Activated T-cell treated with anti-CD3 and anti-CD28 coated beads, Interleukin-2, amount 50 U/mL, for 48 hours (primary cell): Measurements from ENCODE around the gene LST1.
"Not testable (repeated sequence)": the region's sequence is repeated elsewhere in the genome, so short reads cannot be mapped to it uniquely, and the experiment has no call there.

Experiments
- DNase-seq, 2 experiments: peaks; one replicate each; pipeline ENCODE4 v3.0.0-alpha.2; 2020

The LST1 gene

DNA sequence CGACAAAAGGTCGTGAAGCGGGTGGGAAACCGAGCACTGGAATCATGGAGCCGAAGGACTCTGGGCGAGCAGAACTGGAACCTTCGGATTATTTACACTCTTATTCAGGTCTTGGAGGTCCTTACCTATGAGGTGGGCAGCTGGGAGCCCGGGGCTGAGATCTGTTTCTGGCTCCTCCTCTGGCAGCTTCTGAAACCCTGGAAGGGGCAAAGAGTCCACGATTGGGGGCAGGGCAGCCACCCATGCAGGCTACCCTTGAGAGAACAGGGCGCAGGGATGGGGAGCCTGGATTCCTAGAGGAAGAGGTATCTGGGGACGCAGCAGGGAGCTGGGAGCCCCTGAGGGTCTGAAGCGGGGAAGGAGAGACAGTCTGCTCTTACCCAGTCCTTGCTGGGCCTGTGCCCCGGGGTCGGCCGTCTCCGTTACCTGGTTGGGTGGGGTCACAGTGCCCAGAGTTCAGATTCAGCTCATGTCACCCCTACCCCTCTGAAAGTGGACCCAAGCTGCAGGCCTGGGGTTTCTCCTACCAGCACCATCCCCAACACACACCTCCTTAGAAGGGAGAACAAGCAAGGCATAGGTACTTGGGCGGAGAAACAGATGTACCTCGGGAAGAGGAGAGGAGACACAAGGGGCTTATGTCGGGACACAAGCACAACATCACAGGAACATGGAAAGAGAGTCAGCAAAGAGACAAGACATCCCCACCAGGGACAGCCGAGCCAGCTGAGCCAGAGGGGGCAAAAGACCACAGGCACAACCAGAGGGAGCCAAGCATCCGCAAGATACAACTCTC is 4.4 kb upstream of the LST1 start:
- DNase-seq = peak in 1 of 2 experiments; percentile 60

GRCh38 chr6:31582230-31582643 is 3.8 kb upstream of the LST1 start, which contains the start of gene LTB:
TSS of gene LTB (minus strand) at chr6:31582424. CDS start at chr6:31582417, 7 bp downstream.
- peak in 1 of 2 experiments; percentile 57 for DNase-seq

DNA sequence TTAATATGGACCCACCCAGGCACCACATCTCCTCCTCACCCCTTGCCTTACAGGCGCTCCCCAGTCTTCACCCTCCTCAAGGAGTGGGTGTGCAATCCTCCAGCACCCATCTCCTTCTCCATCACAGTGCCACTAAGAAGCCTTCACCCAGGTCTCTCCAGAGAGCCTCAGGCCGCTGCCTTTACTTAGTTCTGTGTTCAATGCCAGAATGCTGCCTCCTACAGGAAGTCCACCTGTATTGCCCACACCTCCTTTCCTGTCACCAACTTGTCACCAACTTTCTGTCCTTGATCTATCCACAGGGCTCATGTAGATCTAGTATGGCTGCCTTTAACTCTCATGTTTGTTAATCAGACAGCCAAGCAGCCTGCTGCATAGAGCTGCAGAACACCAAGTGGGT is 586 bp upstream of the LST1 start:
- DNase-seq = peak; percentile 69 to 71

DNA sequence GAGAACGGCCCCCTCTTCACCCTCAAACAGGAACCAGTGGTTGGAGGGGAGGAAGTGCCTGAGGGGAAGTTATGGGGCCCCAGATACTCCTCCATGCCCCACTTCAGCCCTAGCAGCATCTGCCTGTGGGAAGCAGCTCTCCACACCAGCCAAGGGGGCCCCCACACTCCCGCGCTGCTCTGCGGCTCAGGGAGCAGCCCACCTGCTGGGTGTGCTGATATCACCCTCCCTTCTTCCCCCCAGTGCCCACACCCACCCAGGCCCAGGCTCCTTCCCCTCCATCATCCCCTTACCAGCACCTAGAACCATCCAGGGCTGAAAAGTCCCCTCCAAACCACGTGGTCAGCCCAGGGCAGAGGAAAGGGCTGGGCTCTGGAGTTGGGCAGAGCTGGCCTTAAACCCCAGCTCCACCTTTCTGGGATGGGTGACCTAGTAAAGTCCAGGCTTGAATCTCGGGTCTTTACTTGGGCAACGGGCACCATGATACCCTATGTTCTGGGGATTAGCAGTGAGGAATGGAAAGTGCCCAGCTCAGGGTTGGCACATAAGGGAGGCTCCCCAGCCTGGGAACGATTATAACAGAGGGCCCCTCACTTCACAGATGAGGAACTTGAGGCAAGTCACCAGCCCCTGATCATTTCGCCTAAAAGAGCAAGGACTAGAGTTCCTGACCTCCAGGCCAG is 663 bp downstream of the LST1 start:
- peak; percentile 44 to 49 for DNase-seq

DNA sequence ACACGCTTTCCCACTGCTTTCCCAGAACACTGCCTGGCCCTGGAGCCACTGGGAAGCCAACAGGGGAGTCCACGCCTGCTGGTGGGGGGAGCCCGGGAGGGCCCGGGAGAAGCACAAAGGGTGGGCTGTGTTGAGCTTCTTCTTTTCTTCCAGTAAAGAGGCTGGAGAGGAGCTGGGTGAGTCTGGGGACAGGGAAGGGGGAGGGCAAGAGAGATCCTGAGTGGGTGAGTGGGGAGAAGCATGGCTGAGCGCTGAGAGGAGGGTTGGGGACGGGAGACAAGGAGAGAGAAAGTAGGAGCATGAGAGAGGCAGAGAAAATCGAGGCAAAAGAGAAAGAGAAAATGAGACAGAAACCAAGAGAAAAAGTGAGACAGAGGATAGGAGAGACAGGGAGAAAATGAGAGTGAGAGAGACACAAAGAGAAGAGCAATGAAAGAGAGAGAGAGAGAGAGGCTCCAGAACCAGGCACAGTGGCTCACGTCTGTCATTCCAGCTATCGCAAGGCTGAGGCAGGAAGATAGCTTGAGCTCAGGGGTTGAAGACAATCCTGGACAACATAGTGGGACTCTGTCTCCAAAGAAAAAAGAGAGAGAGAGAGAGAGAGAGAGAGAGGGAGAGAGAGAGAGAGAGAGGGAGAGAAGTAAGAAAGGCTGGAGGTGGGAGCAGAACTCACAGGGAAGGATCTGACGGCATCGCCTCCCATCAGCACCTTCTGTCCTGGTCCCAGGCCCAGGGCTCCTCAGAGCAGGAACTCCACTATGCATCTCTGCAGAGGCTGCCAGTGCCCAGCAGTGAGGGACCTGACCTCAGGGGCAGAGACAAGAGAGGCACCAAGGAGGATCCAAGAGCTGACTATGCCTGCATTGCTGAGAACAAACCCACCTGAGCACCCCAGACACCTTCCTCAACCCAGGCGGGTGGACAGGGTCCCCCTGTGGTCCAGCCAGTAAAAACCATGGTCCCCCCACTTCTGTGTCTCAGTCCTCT is 2.0 kb downstream of the LST1 start:
- peak; percentile 49 for DNase-seq

- DNase-seq = no peak
These were observed 3.0 kb downstream of the LST1 start for GRCh38 chr6:31588871-31589650.

DNA sequence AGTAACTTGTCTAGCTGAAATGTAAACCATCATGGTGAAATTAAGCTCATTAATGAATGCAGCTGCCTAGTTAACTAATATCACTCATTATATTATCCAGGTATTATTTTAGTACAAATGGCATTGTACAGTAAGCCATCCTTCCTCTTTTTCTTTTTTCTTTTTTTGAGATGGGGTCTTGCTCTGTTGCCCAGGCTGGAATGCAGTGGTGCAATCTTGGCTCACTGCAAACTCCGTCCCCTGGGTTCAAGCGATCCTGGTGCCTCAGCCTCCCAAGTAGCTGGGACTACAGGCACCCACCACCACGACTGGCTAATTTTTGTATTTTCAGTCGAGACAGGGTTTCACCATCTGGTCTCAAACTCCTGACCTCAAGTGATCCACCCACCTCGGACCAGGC is 4.6 kb downstream of the LST1 start:
- DNase-seq = not testable (repeated sequence)

DNA sequence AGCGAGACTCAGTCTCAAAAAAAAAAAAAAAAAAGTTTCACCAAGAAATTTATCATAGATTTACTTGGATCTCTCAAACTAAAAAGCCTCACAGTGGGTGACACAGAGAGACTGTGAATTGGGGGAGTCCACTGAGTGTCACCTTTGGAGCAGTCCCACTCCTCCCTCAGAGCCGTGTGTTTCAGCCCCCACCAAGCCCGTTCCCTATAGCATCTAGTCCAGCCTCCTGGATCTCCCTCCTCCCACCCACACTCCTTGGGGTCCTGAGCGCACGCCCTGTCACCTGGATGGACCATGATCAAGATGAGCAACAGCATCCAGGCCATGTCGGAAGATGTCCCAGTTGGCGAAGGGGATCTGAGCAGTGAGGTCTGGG is 6.3 kb downstream of the LST1 start:
- DNase-seq = no peak

DNA sequence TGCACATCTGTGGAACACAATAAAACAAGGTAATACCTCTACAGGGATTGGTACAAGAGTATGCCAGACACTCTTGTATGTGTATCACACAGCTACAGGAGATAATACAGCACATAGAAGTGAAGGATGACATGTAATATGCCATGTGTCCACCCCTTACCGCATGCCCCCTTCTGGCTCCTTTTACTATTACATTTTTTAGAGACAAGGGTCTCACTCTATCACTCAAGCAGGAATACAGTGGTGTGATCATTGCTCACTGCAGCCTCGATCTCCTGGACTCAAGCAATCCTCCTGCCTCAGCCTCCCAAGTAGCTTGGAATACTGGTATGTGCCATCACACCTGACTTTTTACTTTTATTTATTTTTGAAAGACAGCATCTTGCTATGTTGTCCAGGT is 10.9 kb downstream of the LST1 start:
- DNase-seq = peak in 1 of 2 experiments; percentile 53

DNA sequence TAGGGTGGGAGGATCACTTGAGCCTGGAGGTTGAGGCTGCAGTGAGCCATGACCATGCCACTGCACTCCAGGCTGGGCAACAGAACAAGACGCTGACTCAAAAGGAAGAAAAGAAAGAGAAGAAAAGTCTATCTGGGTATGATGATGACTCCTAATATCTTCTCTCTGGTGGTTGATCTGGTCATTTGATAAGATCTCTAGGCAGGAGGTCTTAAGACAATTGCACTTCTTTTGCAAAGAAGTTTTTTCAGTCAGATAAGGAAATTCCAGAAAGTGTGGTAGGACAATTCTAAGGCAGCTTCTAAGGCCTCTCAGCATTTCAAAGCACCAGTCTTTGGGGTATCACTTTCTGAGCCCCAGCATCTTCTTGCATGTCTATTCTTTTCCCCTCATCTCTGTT is 21.2 kb downstream of the LST1 start:
- DNase-seq = no peak

DNA sequence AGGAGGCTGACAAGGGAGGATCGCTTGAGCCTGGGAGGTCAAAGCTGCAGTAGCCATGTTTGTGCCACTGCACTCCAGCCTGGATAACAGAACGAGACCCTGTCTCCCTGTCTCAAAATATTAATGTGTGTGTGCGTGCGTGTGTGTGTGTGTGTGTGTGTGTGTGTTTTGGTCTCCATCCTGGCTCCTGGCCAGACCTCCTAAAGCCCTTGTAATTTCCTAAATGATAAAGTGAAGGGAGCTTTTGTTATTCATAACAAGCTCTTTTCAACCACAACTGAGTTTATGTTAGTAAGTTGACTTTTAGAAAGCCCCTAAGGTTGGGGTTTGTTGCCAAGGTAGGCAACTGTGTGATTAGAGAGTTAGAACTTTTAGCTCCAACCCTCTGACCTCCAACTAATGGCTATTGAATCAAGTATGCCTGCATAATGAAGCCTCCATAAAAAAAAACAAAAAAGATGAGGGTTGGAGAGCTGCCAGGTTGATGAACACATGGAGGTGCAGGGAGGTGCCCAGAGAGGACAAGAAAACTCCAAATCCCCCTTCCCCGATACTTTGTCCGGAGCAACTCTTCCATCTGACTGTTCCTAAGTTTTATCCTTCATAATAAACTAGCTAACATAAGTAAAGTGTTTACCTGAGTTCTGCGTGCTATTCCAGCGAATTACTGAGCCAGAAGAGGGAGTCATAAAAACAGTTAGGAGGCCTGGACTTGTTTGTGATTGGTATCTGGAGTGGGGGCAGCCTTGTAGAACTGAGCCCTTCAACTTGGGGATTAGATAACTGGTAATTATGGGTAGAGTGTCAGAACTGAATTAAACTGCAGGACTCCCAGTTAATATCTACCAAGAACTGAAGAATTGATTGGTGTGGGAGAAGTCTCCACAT is 23.7 kb downstream of the LST1 start:
- no peak for DNase-seq

DNA sequence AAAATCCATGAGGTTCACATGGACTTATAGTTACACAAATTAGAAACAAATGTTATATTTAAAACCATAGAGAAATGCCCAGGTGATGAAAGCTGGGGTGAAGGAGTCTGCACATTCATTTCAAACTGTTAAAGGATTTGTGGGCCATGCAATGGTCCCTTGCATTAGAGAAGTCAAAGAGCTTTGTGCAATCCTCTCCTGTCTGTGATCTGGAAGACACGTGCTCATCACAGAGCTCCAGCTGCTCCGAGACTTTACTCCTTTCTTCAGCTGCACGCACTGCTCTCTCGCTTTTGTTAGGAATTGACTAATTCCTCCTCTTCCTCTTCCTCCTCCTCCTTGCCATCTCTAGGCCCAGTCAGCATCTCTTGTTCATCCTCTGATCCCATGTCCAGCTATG is 24.9 kb downstream of the LST1 start:
- no peak for DNase-seq

DNA sequence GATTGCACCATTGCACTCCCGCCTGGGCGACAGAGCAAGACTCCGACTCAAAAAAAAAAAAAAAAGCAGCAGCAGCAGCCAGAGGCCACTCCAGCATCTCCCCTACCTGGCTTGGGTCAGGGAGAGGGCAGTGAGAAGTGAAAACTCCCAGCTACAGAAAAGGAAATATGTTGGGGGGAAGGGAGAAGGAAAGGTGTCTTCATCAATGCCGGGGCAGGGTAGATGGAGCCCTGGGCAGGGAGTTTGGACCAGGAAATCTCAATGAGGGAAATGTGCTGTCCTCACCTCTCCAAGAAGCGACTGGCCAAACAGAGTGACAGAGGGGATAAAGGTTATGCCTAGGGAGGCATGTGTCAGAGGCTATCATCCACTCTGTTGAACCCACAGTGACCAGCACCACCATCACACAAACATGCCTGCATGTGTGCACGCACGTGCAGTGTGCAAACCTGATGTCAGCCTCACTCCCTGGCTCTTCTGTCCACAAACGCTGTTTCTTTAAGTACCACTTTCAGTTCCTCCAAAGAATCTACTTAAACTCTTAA is 28.1 kb downstream of the LST1 start:
- no peak for DNase-seq

DNA sequence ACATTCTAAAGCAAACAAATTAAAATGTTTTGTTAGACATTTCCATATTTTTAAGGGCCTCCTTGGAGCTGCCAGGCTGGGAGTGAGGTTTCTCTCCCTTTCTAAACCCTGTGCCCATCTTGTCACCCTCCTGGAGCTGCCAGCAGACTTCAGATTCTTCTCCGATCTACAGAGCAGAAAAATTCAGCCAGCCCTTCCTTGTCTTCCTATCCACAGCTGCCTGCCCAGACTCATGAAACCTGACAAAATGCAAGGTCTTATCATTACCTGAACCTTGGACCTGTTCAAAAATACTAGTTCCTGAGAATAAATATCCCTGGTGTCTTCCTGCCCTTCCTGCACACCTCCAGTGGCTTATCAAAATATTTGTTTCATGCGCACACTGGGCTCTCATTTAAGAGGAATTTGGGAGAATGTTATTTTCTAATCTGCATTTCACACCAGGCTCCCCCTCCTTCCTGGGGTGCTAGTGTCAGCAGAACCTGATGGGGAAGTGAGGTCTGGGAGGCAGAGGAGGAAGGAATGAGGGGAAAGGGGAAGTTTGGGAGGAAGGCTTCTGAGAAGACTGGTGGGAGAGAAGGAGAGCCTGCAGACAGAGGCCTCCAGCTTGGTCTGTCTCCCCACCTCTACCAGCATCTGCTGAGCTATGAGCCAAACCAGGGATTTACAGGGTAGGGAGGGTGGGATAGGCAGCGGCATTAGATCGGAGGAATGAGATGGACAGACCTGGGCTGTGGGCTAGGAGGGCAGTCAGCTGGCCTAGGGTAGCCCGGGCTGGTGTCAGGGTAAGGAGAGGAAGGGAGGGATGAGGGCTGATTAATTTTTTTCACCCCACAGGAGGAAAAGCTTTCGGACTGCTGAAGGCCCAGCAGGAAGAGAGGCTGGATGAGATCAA is 28.9 kb downstream of the LST1 start, which contains the start of gene AIF1:
Gene AIF1, plus strand, starts transcription at position 551 of the 895 bp plus-strand sequence. Its CDS starts 96 bp downstream, at position 647.
- DNase-seq = no peak

DNA sequence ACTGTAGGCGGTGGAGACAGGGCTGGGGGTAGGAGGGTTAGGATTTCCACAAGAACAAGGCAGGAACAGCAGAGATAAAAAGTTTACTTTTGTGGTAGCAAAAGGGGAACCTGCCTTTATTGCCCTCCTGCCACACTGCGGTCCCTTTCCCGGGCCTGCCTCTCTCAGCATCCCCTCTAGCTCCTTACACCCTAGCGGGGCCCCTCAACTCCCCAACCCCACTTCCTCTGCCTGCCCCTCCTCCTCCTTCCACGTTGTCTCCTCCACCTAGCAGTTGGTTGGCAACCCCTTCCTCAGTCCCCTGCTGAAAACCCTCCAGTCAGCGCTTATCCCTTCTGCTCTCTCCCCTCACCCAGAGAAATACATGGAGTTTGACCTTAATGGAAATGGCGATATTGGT is 29.7 kb downstream of the LST1 start:
- DNase-seq = peak; percentile 58 to 63

DNA sequence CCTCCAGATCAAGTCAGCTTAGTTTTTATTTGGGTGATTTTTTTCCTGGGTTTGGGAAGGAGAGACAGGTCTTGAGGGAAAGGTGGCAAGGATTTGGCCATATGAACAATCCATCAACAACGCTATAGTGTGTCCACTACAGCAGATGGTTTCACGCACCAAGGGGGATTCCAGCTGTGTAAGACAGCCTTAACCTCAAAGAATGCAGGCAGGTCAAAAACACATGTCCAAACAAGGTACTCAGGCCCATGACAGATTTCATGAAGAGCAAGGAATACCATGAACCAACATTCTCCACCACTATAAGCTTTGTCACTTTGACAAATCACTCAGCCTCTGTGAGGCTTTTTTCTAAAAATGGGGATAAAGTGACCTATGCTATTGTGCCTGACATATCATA is 30.9 kb downstream of the LST1 start:
- no peak for DNase-seq

- DNase-seq = peak; percentile 98 to 99
These were observed 33.9 kb downstream of the LST1 start for GRCh38 chr6:31619805-31620585.

GRCh38 chr6:31620586-31621319 is 34.7 kb downstream of the LST1 start, which contains the start of gene PRRC2A:
TSS of gene PRRC2A (plus strand) at chr6:31620715. CDS start at chr6:31622790, 2,075 bp downstream.
- DNase-seq = no peak
